RWPE1 (cell line): ENCODE data around the gene STAMBPL1.

Experiments
- CTCF ChIA-PET: fragments of 350-600 bp; sonication (Branson Sonifier 250); formaldehyde crosslinking; extraction: SDS; loops from one replicate; lab custom pipeline; 2021; lab: Yijun Ruan, JAX
- POLR2A ChIA-PET: fragments of 400-600 bp; formaldehyde crosslinking; extraction: SDS; loops from one replicate; lab custom pipeline; 2020; ENCODE audit warnings: antibody characterized with exemption; ENCODE audit not compliant: low non-redundant PET; lab: Yijun Ruan, JAX
- DNase-seq: peaks from one replicate; pipeline ENCODE4 v3.0.0; 2012; ENCODE audit warnings: low spot score
- H3K27ac ChIP-seq: fragments of 450-650 bp; 2 replicates; pipeline ENCODE4 v1.5.1; 2017
- TF ChIP-seq, protein P1 (sequence below): fragments of 450-650 bp; conservative IDR thresholded peaks from 2 replicates; pipeline ENCODE4 v1.5.1; 2017; ENCODE audit warnings: low read depth, mild to moderate bottlenecking

STAMBPL1 gene

DNA sequence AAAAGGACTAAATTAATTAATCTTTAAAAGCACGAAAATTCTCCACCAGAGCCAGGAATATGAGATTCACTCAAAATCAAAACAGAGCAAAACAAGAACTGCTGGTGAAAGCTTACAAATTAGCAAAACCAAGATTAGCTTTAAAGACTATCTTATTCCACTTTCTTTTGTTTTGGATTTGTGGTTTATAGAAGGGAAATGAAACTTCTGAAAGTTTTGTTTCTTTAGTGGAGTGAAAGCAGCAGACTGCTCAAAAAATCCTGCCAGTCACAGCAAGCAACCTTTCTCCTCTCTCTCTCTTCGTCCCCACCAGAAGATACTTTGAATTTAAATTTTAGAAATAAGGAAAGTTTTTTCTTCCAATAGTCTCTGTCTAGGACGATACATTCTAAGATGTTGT is 64.8 kb downstream of the STAMBPL1 start:
- TF ChIP-seq, protein P1, sequence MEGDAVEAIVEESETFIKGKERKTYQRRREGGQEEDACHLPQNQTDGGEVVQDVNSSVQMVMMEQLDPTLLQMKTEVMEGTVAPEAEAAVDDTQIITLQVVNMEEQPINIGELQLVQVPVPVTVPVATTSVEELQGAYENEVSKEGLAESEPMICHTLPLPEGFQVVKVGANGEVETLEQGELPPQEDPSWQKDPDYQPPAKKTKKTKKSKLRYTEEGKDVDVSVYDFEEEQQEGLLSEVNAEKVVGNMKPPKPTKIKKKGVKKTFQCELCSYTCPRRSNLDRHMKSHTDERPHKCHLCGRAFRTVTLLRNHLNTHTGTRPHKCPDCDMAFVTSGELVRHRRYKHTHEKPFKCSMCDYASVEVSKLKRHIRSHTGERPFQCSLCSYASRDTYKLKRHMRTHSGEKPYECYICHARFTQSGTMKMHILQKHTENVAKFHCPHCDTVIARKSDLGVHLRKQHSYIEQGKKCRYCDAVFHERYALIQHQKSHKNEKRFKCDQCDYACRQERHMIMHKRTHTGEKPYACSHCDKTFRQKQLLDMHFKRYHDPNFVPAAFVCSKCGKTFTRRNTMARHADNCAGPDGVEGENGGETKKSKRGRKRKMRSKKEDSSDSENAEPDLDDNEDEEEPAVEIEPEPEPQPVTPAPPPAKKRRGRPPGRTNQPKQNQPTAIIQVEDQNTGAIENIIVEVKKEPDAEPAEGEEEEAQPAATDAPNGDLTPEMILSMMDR, result no peak
- DNase-seq, result no peak
- ChIA-PET POLR2A (no interaction called here), CTCF (interaction anchor here (0.5 to 1.3 kb wide), 5 partner anchors 10 to 279 kb away, joined by 3 to 4 read pairs (median 3); no protein-coding TSS in a partner anchor)
- H3K27ac ChIP-seq, result no peak overlapping the region

DNA sequence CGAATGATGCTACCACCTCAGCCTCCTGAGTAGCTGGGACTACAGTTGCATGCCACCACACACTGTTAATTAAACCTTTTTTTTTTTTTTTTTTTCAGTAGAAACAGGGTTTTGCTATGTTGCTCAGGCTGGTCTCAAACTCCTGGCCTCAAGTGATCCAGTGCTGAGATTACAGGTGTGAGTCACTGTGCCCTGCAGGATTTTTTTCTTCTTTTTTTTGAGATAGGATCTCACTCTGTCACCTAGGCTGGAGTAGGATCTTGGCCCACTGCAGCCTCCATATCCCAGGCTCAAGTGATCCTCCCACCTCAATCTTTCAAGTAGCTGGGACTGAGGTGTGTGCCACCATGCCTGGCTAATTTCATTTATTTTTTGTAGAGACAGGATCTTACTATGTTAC is 66.2 kb downstream of the STAMBPL1 start:
- CTCF ChIA-PET, result interaction anchor here (0.5 to 1.3 kb wide), 4 partner anchors 11 to 271 kb away, joined by 3 to 7 read pairs (median 4); no protein-coding TSS in a partner anchor
- DNase-seq, result no peak
- TF ChIP-seq, protein P1, result no peak
- POLR2A ChIA-PET, result no interaction called here
- H3K27ac ChIP-seq, result no peak overlapping the region

DNA sequence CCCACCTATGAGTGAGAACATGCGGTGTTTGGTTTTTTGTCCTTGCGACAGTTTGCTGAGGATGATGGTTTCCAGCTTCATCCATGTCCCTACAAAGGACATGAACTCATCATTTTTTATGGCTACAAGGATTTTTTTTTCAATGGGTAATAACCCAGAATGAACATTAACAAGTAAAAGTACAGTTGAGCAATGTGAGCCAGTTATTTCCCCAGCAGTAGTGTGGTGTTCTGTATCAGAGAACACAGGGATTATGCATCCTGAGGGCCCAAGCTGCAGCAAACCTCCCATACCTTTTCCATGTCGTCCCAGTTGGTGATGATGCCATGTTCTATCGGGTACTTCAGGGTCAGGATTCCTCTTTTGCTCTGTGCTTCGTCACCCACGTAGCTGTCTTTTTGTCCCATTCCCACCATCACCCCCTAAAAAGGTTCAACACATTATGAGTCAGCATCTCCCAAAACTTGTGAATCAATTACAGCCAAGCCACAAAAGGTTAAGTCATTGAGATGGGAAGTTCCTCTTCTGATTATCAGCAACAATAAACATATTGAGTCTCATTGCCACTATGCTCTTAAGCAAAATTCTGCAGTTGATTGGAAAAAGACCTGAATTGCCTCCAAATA is 67.0 kb downstream of the STAMBPL1 start:
- no peak overlapping the region for H3K27ac ChIP-seq
- DNase-seq, result no peak
- ChIA-PET POLR2A (no interaction called here), CTCF (interaction anchor here (0.6 to 1.2 kb wide), 3 partner anchors 40 to 83 kb away, joined by 3 to 4 read pairs (median 3); no protein-coding TSS in a partner anchor)
- TF ChIP-seq, protein P1, result no peak

DNA sequence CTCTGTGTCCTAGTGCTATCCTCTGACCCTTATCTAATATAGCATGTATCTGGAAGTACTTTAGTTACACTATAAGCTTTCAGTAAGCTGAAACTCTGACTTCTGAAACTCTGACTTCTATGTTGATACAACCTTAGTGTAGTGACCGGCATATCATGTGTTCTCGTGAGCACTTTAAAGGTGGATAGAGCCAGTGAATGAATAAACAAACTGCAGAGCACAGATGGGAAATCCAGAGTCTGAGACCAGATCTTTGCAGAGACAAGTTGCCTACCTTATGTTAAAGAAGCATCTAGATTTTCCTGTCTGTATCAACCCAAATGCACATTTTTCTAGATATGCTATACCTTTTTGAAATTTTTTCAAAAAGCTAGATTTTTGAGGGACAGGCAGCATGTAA is 69.0 kb downstream of the STAMBPL1 start:
- ChIA-PET POLR2A (no interaction called here), CTCF (interaction anchor here (0.7 kb wide), 1 partner anchor 14 kb away, joined by 6 read pairs; no protein-coding TSS in a partner anchor)
- TF ChIP-seq, protein P1, result no peak
- no peak overlapping the region for H3K27ac ChIP-seq
- no peak for DNase-seq

DNA sequence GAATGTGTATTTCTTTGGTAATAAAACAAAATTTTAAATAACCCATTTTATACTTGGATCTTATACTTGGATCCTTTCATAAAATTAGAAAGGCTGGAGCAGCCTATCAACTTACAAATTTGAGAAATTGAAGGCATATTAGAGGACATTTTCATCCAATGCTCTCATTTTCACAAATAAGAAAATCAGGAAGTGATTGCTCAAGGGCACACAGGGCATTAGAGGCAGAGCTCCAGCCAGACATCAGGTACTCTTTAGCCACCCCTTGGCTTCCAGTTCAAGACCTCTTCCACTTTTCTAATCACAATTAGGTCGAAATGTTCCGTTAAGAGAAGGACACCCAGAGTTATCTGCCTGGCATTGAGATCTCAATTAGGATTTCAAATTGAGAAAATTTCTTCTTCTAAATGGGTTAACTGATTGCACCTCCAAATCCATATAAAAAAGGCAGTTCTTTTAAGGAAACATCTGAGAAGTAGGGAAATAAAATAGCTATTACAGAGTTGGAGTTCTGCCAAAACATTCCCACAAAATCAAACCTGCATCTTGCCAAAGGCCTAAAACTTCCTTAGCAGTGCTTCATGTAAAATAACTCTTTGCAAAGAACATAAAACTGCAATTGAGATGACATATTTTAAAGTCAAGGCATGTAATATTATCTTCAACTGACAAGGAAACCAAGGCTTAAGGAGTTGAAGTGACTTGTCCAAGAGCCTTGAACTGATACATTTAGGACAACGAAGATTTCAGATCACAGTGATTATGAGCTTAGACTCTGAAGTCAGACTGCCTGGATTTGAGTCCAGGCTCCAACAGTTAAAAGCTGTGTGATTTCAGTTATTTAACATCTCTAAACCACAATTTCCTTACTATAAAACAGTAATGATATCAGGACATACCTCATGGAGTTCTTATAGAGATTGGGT is 70.1 kb downstream of the STAMBPL1 start:
- ChIA-PET CTCF (interaction anchor here (0.7 to 1.0 kb wide), 2 partner anchors 16 to 112 kb away, joined by 4 to 5 read pairs; no protein-coding TSS in a partner anchor), POLR2A (no interaction called here)
- H3K27ac ChIP-seq, result no peak overlapping the region
- no peak for DNase-seq
- TF ChIP-seq, protein P1, result no peak

DNA sequence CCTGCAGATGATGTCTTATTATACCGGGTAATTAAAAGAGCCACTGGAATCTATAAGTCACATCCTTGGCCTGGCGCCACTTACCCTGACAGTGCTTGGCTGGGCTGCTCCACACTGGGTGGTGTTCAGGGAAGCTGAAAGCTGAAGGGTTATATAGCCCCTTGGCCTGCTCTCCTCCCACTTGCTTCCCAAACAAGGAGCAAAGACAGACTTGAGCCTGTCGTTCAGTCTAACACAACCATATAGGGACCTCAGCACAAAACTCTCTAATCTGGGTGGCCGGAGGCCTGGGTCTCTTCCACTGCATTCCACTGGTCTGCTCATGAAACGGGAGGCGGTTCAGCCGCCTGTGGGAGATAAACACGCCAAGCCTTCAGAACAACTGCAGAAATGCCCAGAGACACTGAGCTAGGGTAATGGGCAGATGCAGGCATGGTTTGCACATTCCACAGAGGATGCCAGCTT is 72.6 kb downstream of the STAMBPL1 start, which contains the start of gene ACTA2:
ACTA2 (minus strand) TSS at position 127 of the 465 bp plus-strand sequence. CDS start 3,843 bp downstream, outside the sequence.
- CTCF ChIA-PET, result no interaction called here
- POLR2A ChIA-PET, result no interaction called here

More for the DNA sequence above, 72.6 kb downstream of the STAMBPL1 start, which contains the start of gene ACTA2:
- H3K27ac ChIP-seq, result peak within 1 kb of the TSS; percentile 69
- TF ChIP-seq, protein P1, result no peak
- DNase-seq, result no peak
